Choroid plexus epithelial cell (primary cell): Measurements from ENCODE around the gene TLR3.

Experiments
- DNase-seq: peaks from one replicate; pipeline ENCODE4 v3.0.0-alpha.2; 2010; ENCODE audit warnings: low read depth
- H3K4me3 ChIP-seq: 2 replicates; pipeline ENCODE4 v1.5.1; 2011; ENCODE audit warnings: low read depth, mild to moderate bottlenecking, control low read depth, low read length, moderate library complexity
- TF ChIP-seq, protein P1 (sequence below): conservative IDR thresholded peaks from 2 replicates; pipeline ENCODE4 v1.5.1; 2011; ENCODE audit warnings: low read depth, mild to moderate bottlenecking, control low read depth, inconsistent platforms, low read length, moderate library complexity

Gene TLR3

DNA sequence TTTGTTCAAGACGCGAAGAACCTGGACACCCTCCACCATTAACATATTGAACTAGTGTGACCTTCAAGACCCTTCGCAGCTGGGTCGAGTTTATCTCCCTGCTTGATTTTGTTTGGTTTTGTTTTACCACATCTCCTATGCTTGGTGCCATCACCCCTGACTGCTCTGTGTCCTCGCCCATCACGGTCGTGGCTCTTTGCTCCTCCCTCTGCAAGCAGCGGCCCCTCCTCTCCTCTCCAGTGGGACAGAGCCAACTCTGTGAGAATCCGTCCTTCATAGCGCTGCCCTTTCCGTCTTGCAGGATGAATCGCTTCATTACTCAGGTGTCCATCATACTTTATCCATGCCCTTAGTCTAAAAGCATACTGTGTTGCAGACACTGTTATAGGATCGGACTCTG lies 26.4 kb downstream of the TLR3 start:
- TF ChIP-seq, protein P1, sequence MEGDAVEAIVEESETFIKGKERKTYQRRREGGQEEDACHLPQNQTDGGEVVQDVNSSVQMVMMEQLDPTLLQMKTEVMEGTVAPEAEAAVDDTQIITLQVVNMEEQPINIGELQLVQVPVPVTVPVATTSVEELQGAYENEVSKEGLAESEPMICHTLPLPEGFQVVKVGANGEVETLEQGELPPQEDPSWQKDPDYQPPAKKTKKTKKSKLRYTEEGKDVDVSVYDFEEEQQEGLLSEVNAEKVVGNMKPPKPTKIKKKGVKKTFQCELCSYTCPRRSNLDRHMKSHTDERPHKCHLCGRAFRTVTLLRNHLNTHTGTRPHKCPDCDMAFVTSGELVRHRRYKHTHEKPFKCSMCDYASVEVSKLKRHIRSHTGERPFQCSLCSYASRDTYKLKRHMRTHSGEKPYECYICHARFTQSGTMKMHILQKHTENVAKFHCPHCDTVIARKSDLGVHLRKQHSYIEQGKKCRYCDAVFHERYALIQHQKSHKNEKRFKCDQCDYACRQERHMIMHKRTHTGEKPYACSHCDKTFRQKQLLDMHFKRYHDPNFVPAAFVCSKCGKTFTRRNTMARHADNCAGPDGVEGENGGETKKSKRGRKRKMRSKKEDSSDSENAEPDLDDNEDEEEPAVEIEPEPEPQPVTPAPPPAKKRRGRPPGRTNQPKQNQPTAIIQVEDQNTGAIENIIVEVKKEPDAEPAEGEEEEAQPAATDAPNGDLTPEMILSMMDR: no peak
- H3K4me3 ChIP-seq: no peak overlapping the region
- DNase-seq: no peak

GRCh38 chr4:186096681-186097165 lies 27.8 kb downstream of the TLR3 start:
- TF ChIP-seq, protein P1: no peak
- no peak for DNase-seq
- no peak overlapping the region for H3K4me3 ChIP-seq

- TF ChIP-seq, protein P1: no peak
- no peak for DNase-seq
These were observed 28.4 kb downstream of the TLR3 start for GRCh38 chr4:186097386-186097785.

DNA sequence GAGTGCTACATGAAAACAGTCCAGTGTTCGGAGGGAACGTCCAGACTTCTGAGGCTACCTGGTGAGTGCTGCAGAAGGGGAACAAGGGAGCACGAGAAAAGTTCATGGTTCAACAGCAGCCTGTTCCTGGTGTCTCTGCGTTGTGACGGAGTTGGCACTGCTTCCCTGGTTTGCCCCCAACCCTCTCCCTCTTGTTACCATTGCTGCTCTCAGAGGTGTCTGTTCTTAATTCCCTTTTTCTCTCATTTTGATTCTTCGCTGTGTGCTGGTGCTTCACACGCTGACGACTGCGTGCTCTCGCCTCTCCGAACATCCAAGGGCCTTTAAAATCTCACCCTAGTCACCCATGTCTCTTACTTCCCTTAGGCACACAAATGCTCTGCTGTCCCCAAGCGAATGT lies 34.0 kb downstream of the TLR3 start:
- TF ChIP-seq, protein P1: no peak
- DNase-seq: no peak
- H3K4me3 ChIP-seq: no peak overlapping the region

More at GRCh38 chr4:186097386-186097785, 28.4 kb downstream of the TLR3 start:
- H3K4me3 ChIP-seq: no peak overlapping the region

DNA sequence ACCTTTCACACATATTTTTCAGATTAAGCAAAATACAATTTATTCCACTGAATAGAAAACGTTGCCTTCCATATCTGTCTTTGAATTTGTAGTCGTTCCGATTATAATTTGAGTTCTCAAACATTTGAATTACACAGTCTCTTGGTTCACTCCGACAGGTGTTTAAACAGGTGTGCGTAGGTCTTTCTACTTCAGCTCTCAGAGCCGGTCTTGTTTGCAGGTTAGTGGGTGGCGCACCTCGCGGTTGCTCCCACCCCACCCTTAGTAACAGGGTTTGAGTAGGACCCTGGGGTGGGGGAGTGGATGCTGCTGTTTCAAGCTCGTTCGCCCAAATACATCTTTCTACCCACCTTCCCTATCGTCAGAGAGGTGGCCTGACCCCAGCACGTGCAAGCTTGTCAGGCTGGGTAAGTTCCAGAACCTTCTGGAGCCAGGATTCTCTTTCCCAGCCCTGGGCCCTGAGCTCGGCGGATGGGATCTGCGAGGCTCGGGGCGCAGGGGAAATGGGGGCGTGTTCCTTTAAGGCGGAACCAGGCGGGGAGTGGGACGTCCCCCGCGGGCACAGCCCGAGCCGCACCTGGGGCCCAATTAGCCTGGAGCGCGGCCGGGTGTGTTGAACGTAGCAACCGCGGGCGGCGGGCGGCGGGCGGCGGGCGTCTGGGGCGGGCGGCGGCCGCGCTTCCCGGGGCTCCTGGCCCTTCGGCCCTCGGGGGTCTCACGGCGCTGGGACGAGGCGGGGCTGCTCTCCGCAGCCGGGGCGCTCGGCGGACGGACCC lies 35.3 kb downstream of the TLR3 start, which contains the start of gene FAM149A:
Gene FAM149A, plus strand, starts transcription at position 591 of the 776 bp plus-strand sequence.
- peak within 1 kb of the TSS; percentile 42 for H3K4me3 ChIP-seq
- no peak for DNase-seq
- TF ChIP-seq, protein P1: no peak

- peak; percentile 5 for DNase-seq
- H3K4me3 ChIP-seq: peak overlapping the region; percentile 42
- TF ChIP-seq, protein P1: no peak
These were observed 36.1 kb downstream of the TLR3 start for GRCh38 chr4:186104890-186105646.
